Neural cell (in vitro differentiated cells): ENCODE data around the gene HOXC13. TPM values are rescaled to one million over a fixed set of nuclear protein-coding genes. Genes with fewer than 3 reads are reported as not detected.

Experiments used
- H2AFZ ChIP-seq: fragments of 200-600, 300-800 bp; sonication (generic), shearing (Covaris generic); 2 replicates; pipeline ENCODE4 v1.6.0; 2014; ENCODE audit warnings: low read depth, mild to moderate bottlenecking, antibody characterized with exemption, low read length, moderate library complexity
- H3F3A ChIP-seq: fragments of 200-600 bp; shearing (Covaris generic); 2 replicates; pipeline ENCODE4 v1.6.1; 2016; ENCODE audit warnings: mild to moderate bottlenecking, moderate library complexity, mixed read lengths, antibody characterized with exemption, low read length; ENCODE audit not compliant: insufficient read depth, poor library complexity, severe bottlenecking
- H3K27ac ChIP-seq: fragments of 200-600, 300-800 bp; sonication (generic), shearing (Covaris generic); 2 replicates; pipeline ENCODE4 v1.5.1; 2014; ENCODE audit warnings: mild to moderate bottlenecking, low read length, moderate library complexity
- H3K27me3 ChIP-seq: fragments of 300-800, 200-600 bp; sonication (generic), shearing (Covaris generic); 2 replicates; pipeline ENCODE4 v1.6.0; 2014; ENCODE audit warnings: mild to moderate bottlenecking, low read depth, low read length, moderate library complexity; ENCODE audit not compliant: insufficient read depth
- H3K36me3 ChIP-seq: fragments of 300-800, 200-600 bp; sonication (generic), shearing (Covaris generic); 2 replicates; pipeline ENCODE4 v1.5.1; 2014; ENCODE audit warnings: mild to moderate bottlenecking, antibody characterized with exemption, low read length, moderate library complexity; ENCODE audit not compliant: insufficient read depth
- H3K4me2 ChIP-seq: fragments of 300-800, 200-600 bp; sonication (generic), shearing (Covaris generic); 2 replicates; pipeline ENCODE4 v1.6.0; 2014; ENCODE audit warnings: mild to moderate bottlenecking, low read length
- H3K4me3 ChIP-seq: fragments of 300-800, 200-600 bp; sonication (generic), shearing (Covaris generic); 2 replicates; pipeline ENCODE4 v1.5.1; 2014; ENCODE audit warnings: mild to moderate bottlenecking, low read length, moderate library complexity
- H3K79me2 ChIP-seq: fragments of 200-600 bp; shearing (Covaris generic); replicated peaks from 2 replicates; pipeline ENCODE4 v1.6.0; 2014; ENCODE audit warnings: mild to moderate bottlenecking, low read length, moderate library complexity; ENCODE audit not compliant: insufficient read depth
- H3K9ac ChIP-seq: fragments of 300-800, 200-600 bp; sonication (generic), shearing (Covaris generic); 2 replicates; pipeline ENCODE4 v1.6.1; 2016; ENCODE audit warnings: mild to moderate bottlenecking, low read length, mixed read lengths
- H3K9me2 ChIP-seq: fragments of 200-600 bp; shearing (Covaris generic); 2 replicates; pipeline ENCODE4 v1.6.1; 2016; ENCODE audit warnings: mild to moderate bottlenecking, low read length, mixed read lengths; ENCODE audit not compliant: insufficient read depth
- H3K9me3 ChIP-seq: fragments of 200-600, 300-800 bp; sonication (generic), shearing (Covaris generic); 2 replicates; pipeline ENCODE4 v1.6.1; 2016; ENCODE audit warnings: mild to moderate bottlenecking, mixed run types, low read length, moderate library complexity, mixed read lengths
- H4K20me1 ChIP-seq: fragments of 200-600 bp; shearing (Covaris generic); 2 replicates; pipeline ENCODE4 v1.6.1; 2016; ENCODE audit warnings: mild to moderate bottlenecking, mixed run types; ENCODE audit not compliant: insufficient read depth
- CTCF ChIP-seq: fragments of 450-650 bp; IDR thresholded peaks from 2 replicates; pipeline ENCODE4 v1.5.1; 2014; ENCODE audit warnings: antibody characterized with exemption, mild to moderate bottlenecking, moderate library complexity; ENCODE audit not compliant: poor library complexity, severe bottlenecking
- EP300 ChIP-seq: fragments of 450-650 bp; conservative IDR thresholded peaks from 2 replicates; pipeline ENCODE4 v1.6.1; 2014; ENCODE audit warnings: antibody characterized with exemption, mild to moderate bottlenecking, moderate library complexity; ENCODE audit not compliant: poor library complexity, severe bottlenecking
- EZH2 ChIP-seq: fragments of 200-600, 300-800 bp; shearing (Covaris generic), sonication (generic); IDR thresholded peaks from 2 replicates; pipeline ENCODE4 v1.6.1; 2014; ENCODE audit warnings: antibody characterized with exemption, low read length, borderline replicate concordance, mild to moderate bottlenecking; ENCODE audit not compliant: insufficient read depth, poor library complexity, severe bottlenecking
- MXI1 ChIP-seq: fragments of 450-650 bp; conservative IDR thresholded peaks from 2 replicates; pipeline ENCODE4 v1.6.1; 2014; ENCODE audit warnings: antibody characterized with exemption, mild to moderate bottlenecking; ENCODE audit not compliant: poor library complexity, severe bottlenecking
- POLR2AphosphoS5 ChIP-seq: IDR thresholded peaks from 2 replicates; pipeline ENCODE4 v1.6.1; 2012
- RAD21 ChIP-seq: fragments of 450-650 bp; conservative IDR thresholded peaks from 2 replicates; pipeline ENCODE4 v1.6.1; 2014; ENCODE audit warnings: antibody characterized with exemption, mild to moderate bottlenecking, moderate library complexity
- REST ChIP-seq: IDR thresholded peaks from 2 replicates; pipeline ENCODE4 v1.6.1; 2012; ENCODE audit warnings: borderline replicate concordance
- SMC3 ChIP-seq: fragments of 450-650 bp; conservative IDR thresholded peaks from 2 replicates; pipeline ENCODE4 v1.6.1; 2014; ENCODE audit warnings: antibody characterized with exemption, mild to moderate bottlenecking, moderate library complexity; ENCODE audit not compliant: poor library complexity
- TAF1 ChIP-seq: IDR thresholded peaks from 2 replicates; pipeline ENCODE4 v1.6.1; 2012; ENCODE audit warnings: low read depth
- polyA plus RNA-seq: library from polyadenylated mRNA; depleted of rRNA; stranded (reverse); fragments of >200 nt; gene quantifications from 2 replicates; pipeline ENCODE4 v1.2.3, GENCODE V29; 2014

HOXC13 gene
- polyA plus RNA-seq, 1 donor from 2014 or later, result not detected

GRCh38 chr12:53966385-53967133, 27.9 kb downstream of the HOXC13 start:
- Histone ChIP-seq H3K79me2 (no peaks in the 10 kb centered on the region), H3K27ac (no peak overlapping the region), H3K27me3 (peaks cover 100% of the 10 kb centered on the region), H3K9me2 (no peaks in the 10 kb centered on the region), H3K36me3 (no peaks in the 10 kb centered on the region), H3F3A (no peaks in the 10 kb centered on the region), H2AFZ (no peak overlapping the region), H3K4me3 (no peak overlapping the region), H3K9ac (no peak overlapping the region), H4K20me1 (no peaks in the 10 kb centered on the region), H3K4me2 (no peak overlapping the region), H3K9me3 (no peaks in the 10 kb centered on the region)
- TF ChIP-seq EZH2, result peak; percentile 94
- no peak for TF ChIP-seq TAF1
- peak; percentile 8 for TF ChIP-seq POLR2AphosphoS5

DNA sequence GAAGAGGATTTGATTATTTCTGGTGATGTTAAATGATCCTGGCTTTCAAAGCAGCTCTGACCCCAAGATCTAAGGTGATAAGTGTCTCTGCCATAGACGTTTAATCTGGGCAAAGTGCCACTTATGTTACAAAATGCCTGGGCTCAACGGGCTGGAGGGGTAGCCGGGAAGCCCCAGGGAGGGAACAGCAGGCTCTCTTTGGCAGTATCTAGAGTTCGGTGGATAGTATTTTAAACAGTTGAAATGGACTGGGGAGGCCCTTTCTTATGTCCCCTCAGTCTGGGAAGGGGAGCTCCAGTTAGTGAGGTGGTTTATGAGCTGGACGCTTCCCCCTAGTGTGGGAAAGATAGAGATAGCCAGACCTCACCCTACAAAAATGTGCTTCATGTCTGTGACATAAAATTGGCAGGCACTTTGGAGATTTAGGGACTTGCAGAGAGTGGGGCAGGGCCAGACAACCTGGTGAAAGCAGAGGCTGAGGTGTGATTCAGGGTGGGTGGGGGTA, 28.8 kb downstream of the HOXC13 start:
- no peak overlapping the region for H3K27ac ChIP-seq
- H3K9me2 ChIP-seq, result no peaks in the 10 kb centered on the region
- H3K9me3 ChIP-seq, result no peaks in the 10 kb centered on the region
- TF ChIP-seq SMC3, result no peak
- no peak for TF ChIP-seq RAD21
- no peak for TF ChIP-seq CTCF
- no peak for TF ChIP-seq EZH2
- no peak for TF ChIP-seq TAF1
- no peak for TF ChIP-seq POLR2AphosphoS5
- TF ChIP-seq EP300, result no peak
- no peak for TF ChIP-seq MXI1
- no peak for TF ChIP-seq REST
- H3K79me2 ChIP-seq, result no peaks in the 10 kb centered on the region
- no peak overlapping the region for H3K4me2 ChIP-seq
- H3K27me3 ChIP-seq, result peaks cover 100% of the 10 kb centered on the region
- no peaks in the 10 kb centered on the region for H4K20me1 ChIP-seq
- H3K9ac ChIP-seq, result no peak overlapping the region
- no peaks in the 10 kb centered on the region for H3K36me3 ChIP-seq
- H3F3A ChIP-seq, result no peaks in the 10 kb centered on the region
- no peak overlapping the region for H2AFZ ChIP-seq
- no peak overlapping the region for H3K4me3 ChIP-seq
